GOT3 (cell line): ENCODE measurements around the gene XRCC4.
"Not testable (repeated sequence)": the region's sequence is repeated elsewhere in the genome, so short reads cannot be mapped to it uniquely, and the experiment has no call there.

Experiments used
- DNase-seq: peaks from one replicate; lab custom pipeline; 2025; ENCODE audit warnings: mixed read lengths; lab: John Stamatoyannopoulos, UW

XRCC4 gene

DNA sequence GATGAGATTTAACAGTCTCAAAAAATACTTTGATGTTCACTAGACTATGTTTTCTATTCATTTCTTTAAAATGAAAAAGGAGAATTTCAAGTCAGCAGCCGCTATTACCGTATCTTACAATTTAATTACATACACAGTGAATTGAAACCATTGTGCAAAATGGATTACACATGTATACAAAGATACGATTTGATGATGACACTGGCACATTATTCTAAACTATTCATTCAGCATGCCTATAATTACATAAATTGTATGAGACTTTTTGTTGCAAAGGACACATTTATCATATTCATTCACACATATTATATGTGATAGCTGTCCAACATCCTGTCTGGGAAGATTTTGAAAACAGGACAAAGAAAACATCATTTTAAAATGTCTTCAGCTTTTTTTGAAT lies 275.9 kb downstream of the XRCC4 start:
- DNase-seq = no peak

DNA sequence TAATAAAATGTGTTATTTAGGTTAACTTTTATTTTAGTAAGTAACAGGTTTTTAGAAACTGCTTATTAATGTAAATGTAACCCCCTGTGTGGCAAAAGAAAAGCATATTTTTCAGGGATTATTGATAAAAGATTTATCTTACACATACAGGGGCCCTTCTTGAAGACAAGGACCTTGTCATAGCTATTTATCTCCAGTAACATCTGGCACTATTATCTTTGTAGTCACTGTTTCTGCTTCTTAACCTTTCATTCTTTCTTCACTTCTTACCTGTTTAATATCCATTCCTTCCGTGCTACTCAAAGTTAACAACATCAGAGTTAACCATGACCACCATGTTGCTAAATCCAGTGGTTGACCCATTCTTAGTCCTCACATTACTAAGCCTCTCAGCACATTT lies 276.4 kb downstream of the XRCC4 start:
- no peak for DNase-seq

DNA sequence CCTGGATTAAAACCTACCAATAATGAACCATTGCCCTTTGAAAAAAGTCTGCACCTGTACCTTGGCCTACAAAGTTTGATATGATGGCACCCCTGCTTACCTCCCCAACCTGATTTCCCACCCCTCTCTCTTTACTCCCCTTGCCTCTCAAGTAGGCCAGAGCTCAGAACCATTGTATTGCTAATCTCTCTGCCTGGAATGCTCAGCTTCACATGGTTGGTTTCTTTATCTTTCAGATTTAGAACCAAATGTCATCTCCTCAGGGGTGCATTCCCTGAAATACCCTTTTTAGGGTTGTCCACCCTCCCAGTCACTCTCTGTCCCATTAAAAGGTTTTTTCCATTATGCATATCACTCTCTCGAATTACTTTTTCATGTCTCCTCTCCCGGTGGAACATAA lies 277.6 kb downstream of the XRCC4 start:
- no peak for DNase-seq

DNA sequence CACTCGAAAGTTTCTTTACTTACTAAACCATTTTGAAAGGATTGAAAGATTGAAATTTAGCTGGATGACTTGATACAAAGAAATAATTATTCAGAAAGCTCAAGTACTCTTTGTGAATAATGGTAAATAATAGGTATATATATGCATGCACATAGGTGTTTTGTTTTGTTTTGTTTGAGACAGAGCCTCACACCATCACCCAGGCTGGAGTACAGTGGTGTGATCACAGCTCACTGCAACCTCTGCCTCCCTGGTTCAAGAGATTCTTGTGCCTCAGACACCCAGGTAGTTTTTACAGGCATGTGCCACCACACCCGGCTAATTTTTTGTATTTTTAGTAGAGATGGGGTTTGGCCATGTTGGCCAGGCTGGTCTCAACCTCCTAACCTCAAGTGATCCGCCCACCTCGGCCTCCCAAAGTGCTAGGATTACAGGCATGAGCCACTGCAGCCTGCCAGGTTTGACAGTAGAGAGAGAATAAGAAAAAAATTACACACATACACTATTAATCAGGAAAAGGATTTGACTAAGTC lies 278.2 kb downstream of the XRCC4 start:
- DNase-seq = not testable (repeated sequence)

DNA sequence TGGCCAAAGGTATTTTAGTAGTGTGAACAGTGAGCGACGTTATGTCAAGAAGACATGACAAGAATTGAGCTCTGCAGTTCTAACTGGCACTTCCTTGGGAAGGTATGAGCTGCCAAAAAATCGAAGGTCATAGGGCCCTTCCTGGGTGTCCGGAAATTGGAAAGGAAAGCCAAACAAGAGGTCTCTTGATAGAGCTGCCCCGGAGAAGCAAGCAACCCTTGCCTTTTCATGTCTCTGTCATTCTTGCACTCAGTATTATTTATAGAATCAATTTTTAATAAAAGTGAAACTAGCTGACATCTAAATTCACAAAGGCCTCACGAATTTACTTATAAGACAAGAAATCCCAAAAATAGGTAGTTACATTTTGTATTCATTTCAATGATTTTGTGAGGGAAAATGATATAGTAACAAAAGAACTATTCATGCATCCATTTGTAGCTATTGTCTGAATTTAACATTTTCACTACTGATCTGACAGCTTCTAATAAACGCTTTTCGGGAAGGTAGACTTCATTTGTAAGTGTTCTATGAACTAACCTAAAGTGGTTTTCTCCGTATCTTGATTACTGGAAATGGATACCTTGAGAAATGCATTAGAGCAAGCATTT lies 280.4 kb downstream of the XRCC4 start:
- no peak for DNase-seq

DNA sequence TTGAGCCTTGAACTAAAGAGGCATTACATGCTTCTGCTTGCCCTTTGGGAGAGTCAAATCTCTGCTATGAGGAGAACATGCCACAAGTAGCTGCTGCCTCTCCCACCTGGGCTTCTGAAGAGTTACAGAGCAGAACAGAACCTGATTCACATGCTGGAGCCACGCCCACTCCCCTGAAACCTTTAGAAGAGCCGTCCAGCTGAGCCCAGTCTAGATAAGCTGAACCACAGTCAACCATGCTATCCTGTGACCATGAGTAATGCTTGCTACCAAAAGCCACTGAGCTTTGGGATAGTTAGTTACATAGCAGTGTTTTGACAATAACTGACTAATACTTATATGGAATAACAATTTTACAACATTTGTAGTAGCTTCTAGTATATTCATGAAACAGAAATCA lies 283.2 kb downstream of the XRCC4 start:
- no peak for DNase-seq

DNA sequence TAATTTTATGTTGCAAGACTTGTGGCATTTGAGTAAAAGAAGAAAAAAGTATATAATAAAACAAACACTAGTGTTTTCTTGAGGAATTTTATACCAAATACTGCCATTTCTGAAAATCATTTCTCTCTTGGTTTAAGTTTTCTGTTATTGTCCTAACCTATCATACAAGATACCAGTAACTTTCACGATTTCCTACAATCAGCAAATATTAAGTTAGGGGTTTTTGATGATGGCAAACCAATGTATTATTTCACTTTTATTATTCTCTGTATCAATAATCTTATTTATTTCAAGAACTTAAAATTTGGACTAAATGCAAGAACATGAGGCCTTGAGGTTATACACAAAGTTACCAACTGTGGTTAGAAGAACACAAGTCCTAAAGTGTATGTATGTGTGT lies 285.2 kb downstream of the XRCC4 start:
- no peak for DNase-seq

DNA sequence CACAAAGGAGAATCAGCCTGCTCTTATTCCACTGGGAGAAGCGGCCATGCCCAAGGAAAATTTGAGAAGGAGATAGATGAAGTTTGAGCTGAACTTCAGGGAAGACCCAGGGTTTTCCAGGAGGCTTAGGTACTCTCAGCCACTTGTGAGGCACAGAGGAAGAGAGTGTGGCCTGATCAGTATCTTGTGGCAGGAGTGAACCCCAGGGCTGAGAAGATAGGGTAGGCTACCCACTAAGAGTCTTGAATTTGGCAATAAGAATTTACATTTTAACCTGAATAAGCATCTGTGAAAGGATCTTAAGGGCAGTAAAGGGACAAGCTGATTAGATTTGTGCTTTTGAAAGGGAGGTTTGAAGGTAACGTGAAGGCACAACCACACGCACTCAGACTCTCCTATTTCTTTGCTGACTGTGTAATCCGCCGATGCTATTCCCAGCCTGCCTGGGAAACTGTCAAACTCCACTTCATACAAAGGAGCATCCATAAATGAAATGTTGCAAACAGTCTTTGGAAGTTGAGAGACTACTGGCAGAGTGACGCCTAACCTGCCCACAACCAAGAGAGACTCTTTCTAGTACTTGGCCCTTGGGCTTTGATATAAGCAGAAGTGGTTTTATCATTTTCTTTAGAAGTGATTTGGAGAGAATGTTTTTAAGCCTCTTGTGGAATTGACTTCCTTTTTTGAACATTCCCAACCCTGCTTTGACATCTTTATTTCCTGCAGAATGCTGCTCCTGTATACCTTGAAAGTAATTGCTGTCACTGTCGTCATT lies 286.0 kb downstream of the XRCC4 start:
- DNase-seq = no peak

DNA sequence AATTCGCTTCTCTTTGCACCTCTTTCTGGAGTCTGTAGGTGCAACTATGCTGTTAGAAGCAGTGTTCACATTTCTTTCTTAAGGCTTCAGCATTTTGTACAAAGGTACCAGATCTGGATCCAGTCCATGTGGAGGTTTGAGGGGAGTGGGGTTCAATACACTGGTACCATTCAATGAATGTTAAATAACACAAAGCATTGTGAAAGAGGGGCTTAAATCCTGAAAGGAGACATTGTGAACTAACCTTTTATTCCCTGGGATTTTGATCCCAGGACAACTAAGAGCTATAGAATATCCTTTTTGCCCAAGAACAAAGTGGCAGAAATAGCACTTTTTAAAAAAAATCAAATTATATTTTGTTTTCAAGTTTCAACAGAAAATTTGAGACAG lies 286.5 kb downstream of the XRCC4 start:
- DNase-seq = no peak

DNA sequence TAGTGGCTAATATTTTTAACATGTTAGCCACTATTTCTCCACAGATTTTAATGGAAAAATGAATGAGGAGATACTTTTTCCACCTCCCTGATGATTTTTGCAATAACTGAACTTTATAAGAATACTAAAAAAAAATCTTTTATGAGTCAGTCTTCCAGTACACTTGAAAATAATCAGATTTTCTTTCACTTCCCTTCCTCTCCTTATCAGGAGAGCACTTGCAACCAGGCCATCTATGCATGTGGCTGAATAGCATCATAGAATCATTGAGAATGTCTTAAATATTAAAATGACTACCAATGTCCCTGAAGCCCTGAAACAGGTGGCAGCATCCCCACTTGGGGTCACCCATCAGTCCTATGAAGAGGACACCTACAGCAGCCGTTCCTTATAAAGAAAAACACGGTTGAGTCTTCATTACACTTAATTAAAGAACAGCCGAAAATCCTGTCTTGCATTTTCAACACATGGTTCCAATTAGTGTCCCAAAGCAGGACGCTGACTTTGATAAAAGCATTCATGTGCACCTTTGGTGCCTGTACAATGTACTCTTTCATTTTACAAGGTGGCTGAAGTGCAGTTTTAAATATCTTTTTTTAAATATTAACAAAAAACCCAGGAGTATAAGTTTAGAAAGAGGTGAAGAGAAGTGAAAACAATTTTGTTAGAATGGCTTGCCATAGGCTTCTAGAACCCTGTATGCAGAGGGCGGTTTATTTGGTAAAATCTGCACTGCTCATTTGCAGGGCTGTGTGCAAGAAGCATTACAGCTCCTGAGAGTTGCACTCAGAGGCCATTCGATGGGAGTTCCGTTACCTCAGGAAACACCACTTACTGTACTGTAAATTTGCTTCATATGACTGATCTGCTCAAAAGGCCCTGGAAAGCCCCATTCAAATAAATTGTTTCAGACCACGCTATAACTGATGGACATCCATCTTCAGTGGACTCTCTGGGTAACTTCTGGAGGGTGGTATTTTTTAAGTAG lies 287.3 kb downstream of the XRCC4 start:
- no peak for DNase-seq

DNA sequence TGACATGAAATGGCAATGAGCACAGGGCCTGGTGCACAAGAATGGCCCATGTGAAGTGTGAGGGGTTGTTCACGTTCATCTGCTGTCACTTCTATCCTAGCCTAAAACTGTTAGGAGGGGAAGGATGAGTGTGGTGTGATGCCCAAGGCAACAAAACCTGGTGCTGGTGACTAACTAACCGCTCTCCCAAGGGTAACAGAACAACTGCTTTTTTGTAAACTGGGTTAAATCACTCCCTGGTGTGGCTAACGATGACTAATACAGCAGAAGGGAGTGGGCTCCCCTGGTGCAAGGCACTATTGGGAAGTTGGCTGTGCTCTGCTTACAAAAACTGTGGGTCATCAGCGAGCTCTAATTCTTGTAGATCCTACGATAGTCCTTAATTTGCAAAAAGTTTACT lies 291.0 kb downstream of the XRCC4 start:
- DNase-seq = peak; percentile 37

DNA sequence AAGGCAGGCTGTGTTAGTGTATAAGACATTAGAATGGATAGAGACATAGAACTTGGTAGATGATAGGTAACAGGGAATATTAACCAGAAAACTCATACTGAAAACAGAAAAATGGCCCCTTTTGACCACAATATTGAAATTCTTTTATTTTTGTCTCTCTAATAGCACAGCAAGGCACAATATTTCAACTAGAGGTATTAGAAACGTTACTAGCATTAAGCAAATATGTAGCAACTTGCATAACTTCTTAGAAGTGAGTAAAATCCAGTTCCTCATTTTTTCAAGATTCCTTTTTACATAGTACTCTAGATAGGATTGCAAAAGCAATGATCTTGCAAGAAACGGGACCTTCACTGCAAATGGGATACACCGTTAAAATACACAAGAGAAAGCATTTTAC lies 291.5 kb downstream of the XRCC4 start:
- no peak for DNase-seq

DNA sequence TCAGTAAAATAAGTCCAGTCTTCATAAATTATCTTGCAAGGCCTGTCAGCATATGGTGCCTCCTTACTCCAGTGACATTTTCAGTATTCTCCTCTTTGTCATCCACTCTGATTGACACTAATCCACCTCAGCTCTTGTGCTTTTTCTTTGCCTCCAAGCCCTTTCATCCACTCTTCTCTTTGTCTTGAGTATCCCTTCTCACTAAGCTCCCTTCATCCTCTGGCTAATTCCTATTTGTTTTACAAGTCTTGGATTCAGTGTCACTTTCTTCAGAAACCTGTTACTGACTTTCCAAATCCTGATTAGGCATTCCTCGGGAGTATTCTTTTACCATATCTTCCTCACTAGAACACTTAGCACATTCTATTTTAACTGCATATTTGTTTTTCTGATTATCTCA lies 293.6 kb downstream of the XRCC4 start:
- DNase-seq = no peak

DNA sequence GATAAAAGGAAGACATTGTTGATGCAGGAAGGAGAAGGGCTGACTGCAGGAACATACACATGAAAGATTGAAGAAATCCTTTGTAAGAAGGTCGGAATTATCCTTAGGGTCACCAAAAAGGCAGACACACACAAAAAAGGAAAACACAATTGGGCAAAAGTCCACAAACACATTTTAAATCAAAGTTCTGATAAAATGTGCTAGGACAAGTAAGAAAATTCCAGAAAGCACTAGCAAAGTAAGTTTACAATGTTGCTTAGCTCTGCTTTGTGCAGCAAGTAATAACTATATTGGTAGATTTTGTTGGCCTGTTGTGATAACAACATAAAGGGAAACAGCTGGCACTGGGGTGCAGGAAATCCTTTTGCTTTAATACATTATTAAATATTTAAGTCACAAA lies 294.4 kb downstream of the XRCC4 start:
- no peak for DNase-seq

DNA sequence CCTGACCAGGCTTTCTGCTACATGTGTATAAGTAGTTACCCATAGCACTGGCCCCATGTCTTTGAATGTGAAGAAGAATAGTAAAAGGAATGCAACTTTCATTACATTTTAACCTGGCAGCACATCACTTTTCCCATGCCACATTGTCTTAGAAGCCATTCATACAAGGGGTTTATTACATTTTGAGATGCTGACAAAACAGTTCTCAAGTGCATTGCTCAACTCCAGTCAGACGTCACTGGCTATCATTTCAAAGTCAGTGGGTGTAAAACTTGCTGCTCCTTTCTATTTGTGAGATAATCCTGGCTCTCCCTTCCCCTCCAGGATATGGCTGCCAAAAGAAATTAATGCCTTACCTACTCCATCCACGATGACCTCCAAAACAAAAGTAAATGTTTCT lies 297.2 kb downstream of the XRCC4 start:
- no peak for DNase-seq

DNA sequence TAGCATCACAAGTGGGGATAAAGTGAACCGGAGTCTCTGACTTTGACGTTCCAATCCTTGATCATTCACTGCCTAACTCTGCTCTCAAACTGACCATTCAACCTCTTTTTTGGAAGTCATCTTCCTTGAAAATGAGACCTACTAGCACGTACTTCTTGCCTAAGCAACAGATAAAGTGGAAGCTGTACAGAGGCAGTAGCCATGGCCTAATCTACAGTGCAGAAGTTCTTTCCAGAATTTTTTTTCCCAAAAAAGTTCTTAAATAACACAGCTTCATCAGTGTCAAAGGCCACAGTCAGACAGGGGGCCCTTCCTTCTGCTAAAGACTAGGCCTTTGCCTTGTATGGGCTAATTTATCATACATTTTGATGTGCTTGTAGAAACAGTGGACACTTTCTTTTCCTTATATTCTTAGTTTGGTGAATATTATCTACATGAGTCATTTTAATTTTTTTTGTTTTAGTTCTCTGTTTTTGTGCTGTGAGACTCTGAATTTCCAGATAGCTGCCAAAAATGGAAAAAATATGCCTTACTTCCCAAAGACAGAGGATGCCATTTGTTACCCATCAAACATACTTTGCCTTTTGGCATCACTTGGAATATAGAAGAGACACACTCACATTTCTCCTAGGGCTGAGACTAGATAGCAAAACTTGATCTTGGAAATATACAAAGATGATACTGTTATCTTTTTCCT lies 297.9 kb downstream of the XRCC4 start:
- DNase-seq = no peak

DNA sequence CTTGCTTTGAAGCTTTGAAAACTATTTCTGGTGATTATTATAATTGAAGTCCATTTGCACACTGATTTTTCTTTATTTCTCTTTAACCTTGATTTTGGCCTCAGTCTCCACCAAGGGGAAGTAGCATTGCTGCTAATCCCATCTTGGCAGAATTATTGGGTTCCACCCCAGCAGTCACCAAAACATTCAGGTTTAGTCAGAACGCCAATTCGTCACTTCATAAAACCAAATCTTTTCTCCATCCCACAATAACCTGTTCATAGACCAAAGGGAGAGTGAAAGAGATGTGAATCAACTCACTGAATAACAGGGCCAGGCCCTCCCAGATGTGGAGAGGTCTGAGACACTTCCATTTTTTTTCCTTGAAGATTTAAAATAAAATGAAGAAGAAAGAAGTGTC lies 299.1 kb downstream of the XRCC4 start:
- no peak for DNase-seq

DNA sequence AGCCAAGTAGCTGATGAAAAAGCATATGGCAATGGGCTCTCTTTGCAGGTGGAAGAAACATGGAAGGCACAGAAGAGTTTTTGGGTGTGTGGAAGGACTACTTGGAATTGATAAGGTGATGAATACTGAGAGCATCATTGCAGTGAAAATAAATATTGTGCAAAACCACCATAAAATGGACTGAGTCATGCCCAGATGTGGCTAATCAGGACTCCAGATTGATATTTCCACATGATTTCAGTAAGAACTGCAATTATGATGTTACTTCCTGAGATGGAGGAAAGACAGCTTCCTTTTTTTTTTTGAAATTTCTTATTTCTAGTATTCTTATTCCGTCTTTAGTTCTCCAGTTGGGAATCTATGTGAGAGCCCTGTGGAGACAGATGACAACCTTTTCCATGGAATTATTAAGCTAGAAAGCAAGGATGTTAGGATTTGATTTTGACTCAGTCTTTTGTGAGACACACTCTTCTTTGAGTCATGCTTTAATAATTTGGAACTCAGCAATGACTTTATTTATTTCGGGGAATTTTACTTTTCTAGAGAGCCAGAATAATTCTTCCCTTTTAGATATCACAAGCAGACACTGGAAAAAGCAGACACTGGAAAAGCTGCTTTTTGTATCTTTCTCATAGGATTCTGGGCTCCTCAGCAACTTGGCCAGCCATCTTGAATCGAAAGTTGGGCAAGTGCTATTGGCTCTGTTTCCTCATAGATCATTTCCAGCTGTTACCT lies 300.0 kb downstream of the XRCC4 start:
- DNase-seq = no peak

DNA sequence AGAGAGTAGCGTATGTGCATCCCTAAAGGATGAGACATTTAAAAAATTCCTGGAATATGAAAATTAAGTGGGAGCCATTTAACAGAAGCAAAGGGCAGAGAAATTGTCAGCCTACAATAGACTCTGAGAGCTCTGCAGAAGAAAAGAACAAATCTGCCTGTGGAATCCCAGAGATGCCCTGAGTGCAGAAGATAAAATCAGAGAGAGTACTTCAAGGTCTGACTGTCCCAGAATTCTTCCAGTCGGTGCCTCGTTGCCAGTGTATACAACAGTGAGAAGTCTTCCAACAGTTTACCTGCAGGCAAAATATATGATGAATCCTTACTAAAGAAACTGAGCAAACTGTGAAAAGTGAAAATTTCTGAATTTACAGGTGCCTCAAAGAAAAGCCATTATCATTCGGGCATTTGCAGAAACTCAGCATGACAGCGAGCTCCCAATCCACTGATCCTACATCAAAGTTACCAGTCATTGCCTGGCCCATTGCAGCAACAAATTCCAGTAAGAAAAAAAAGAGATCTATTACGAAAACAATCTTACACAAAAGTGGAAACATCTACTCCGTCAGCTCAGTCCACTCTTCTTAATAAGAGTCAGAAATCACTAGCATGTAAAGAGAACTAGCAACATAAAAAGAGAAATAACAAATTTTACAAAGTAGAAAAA lies 301.4 kb downstream of the XRCC4 start:
- DNase-seq = no peak

DNA sequence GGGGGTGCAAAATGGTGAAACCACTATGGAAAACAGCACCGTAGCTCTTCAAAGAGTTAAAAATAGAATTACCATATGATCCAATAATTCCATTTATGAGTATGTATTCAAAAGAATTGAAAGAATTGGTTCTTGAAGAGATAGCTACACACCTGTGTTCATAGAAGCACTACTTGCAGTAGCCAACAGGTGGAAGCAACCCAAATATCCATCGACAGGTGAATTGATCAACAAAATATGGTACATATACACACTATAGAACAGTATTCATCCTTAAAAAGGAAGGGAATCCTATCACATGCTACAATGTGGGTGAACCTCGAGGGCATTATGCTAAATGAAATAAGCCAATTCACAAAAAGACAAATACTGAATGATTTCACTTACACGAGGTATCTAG lies 308.5 kb downstream of the XRCC4 start:
- DNase-seq = no peak

DNA sequence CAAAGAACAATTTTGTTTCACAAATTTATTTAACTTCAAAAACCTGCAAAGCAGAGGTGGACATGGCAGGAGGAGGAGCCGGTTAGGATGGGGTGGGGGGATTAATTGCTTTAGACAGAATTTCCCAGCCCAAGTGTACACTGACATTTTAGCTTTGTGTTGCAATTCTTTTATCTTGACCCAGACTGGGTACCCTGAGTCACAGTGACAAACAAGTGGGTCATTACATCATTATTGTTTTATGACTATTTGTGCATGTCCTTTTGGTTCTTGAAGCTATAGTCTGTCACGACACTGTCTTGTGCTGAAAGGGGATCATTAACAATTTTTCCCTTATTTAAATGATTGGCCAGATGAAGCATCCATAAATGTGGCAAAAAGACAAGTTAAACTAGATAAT lies 309.7 kb downstream of the XRCC4 start:
- DNase-seq = no peak
